HG02798 (cell line): ENCODE measurements around the gene CDNF.
"Not testable (repeated sequence)": the region's sequence is repeated elsewhere in the genome, so short reads cannot be mapped to it uniquely, and the experiment has no call there.

Experiments used
- ATAC-seq: cut with Tn5 transposase; IDR thresholded peaks from one replicate; pipeline ENCODE4 v1.9.1; 2021; ENCODE audit warnings: mild to moderate bottlenecking; ENCODE audit not compliant: unreplicated experiment, poor library complexity

The CDNF gene

DNA sequence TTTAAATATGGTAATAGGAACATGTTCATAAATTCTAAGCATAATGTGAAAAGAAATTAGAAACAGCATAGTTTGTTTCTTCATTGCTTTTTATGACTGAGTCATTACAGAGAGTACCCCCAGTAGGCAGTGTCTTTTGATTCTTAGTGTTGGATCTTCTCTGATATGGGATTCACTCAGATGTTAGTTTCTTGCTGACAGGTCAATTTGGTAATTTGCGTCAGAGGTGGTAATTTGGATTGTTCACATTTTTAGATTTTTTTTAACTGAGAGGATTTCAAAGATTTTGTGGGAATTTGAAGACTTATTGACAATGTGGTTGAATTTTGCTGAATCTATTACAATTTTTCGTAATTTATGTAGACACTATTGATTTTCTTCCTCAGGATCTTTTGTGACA lies 2.3 kb upstream of the CDNF start:
- ATAC-seq: no peak

DNA sequence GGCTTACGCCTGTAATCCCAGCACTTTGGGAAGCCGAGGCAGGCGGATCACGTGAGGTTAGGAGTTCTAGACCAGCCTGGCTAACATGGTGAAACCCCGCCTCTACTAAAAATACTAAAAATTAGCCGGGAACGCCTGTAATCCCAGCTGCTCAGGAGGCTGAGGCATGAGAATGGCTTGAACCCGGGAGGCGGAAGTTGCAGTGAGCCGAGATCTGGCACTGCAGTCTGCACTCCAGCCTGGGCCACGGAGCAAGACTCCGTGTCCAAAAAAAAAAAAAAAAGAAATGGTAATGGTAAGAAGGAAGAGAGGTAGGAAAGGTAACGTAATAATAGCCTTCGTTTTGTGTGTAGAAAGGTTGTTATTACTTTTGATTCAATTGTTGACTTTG lies 1.5 kb upstream of the CDNF start:
- no peak for ATAC-seq

DNA sequence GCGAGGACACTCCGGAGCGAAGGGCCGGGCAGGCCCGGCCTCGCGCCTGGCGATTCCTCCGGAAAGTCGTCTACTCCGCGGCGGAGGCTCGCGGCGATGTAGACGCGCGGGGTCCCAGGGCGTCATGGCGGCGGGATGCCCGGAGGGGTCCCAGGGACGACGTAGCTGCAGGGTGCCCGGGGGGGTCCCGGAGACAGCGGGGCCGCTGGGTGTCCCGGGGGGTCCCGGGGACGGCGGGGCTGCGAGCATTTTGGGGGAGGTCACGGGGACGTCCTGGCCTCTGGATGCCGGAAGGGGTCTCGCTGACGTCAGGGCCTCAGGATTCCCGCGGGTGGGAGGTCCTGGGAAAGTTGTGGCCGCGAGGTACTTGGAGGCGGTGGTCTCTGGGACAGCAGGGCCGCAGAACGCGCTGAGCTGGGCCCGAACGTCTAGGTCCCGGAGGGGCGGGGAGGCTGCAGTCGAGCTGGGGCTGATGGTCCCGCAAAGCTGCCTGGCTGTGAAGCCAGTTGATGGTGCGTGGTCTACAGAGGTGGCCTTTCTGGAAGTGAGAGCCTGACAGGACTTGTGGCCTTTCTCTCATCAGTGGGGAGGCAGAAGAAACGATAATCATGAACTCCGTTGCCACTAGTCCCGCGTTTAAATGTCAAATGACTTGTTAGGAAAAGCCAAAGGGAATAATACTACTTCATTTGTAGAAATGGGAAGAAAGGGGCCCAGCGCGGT lies 906 bp upstream of the CDNF start:
- ATAC-seq: no peak

DNA sequence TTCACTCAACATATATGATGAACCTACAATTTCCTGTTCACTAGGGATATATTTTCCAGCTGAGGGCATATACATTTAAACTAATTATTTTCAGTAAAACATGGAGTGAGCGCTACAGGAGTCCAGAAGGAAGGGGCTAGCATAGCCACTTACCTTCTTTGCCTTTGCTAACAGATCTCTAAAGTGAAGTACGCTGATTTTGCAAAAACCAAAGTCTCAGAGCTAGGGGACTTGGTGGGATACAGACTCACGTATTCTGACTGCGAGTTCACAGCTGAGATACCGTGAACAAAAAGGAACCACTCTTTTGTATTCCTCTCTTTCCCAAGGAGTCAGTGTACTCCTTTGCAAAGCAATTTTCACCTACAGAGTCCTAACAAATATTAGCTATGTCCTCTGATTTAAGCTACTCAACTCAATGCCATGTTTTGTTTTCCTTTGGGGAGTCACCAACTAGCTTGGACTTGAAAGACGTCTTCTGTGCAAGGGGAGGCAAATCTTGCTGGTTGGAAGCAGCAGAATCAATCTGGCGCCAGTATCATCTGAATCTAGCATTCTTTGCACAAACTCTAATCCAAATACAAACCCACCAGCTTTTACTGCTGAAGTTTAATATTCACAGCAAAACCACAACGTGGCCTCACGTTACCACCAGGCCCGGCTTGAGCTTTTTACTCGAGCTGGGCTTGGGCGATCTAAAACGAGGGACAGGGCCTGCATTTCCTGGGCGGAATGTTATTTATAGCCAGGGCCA lies 657 bp downstream of the CDNF start:
- ATAC-seq: no peak

DNA sequence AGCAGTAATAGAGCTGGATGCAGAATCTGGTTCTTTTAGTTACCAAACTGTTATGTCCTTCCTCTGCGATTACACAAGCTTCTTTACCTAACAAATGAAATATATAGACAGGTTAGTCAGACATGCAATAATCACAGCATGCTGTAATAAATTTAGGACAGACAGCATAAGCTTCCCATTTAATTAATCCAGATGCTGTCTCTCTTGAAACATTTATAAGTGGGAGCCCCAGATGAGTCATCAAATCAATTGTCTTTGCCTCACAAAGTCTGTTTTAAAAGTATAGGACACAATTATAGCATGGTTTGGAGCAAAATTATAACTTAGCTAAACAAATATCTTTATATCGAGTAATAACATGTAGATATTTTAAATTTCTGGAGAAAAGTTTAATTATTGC lies 1.6 kb downstream of the CDNF start:
- ATAC-seq: no peak

DNA sequence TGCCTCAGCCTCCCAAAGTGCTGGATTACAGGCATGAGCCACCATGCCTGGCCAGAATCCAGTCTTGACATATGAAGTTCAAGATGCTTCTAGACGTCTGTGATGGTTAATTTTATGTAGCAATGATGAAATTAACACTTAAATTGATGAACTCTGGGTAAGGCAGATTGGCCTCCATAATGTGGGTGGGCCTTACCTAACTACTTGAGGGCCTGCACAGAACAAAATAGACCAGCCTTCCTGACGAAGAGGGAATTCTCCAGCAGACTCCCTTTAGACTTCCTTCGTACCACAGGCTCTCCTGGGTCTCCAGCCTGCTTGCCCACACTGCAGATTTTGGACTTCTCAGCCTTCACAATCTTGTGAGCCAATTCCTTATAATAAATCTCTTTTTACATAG lies 4.7 kb downstream of the CDNF start:
- ATAC-seq: no peak

DNA sequence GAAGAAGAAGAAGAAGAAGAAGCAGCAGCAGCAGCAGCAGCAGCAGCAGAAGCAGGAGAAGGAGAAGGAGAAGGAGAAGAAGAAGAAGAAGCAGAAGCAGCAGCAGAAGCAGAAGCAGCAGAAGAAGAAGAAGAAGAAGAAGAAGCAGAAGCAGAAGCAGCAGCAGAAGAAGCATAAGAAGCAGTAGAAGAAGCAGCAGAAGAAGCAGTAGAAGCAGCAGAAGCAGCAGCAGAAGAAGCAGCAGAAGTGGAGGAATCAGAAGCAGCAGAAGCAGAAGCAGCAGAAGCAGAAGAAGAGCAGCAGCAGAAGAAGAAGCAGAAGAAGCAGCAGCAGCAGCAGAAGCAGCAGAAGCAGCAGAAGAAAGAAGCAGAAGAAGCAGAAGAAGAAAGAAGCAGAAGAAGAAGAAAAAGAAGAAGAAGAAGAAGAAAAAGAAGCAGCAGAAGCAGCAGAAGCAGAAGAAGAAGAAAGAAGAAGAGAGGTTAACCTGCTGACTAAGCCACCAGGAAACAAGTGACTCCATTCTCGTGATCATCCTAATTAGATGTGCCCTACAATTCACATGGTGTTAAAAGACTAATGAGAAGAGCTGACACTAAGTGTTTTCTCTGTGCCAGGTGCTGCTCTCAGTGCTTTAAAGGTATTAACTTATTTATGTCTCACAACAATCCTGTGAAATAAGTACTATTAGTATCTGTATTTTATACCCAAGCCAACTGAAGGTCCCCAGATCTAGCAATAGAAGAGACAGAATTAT lies 11.6 kb downstream of the CDNF start:
- no peak for ATAC-seq

DNA sequence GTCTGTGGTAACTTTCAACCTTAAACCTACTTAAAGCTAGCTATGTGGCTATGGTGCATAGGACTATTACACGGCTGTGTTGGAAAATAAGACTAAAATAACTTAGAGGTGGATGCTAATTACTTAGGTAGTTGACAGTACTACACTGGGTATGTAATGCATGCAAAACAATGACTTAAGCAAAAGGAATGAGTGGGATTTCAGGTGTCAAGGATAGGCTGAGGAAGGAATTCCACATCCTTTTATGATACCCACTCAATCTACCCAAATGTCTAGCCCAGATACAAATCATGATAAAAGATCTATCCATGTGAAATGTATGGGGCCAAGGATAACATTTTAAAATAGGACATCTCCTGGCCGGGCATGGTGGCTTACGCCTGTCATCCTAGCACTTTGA lies 13.9 kb downstream of the CDNF start:
- ATAC-seq: no peak

DNA sequence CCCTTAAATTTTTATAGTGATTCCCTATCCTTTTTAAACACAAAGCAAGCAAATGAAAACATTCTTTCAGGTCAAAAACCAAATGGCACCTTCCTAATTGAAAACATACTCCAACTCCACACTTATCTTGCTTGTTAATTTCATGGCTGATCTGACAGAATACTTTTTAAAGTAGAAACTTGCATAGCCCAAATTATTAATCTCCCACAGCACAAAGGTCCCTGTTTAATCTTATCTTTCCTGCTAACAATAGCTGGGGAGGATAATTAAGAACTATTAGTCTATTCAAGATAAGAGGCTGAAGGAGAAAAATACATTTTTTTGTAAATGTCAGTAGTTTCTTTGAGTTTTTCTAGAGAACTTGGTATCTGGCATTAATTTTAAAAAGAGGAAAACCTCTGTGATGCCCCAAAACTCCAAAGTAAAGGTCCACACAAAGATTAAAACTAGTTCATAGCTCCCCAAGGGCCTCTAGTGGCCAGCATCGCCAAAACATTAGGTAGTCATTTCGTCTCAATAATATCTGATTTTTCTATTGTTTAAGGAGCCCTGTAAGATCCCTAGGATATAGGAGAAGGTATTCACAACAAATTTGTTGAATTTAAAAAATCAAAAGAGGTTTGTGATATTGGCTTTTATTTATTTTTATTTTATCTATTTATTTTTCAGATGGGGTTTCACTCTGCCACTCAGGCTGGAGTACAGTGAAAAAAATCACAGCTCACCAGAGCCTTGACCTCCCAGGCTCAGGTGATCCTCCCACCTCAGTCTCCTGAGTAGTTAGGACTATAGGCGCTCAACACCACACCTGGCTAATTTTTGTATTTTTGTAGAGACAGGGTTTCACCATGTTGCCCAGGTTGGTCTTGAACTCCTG lies 14.7 kb downstream of the CDNF start:
- ATAC-seq: no peak

DNA sequence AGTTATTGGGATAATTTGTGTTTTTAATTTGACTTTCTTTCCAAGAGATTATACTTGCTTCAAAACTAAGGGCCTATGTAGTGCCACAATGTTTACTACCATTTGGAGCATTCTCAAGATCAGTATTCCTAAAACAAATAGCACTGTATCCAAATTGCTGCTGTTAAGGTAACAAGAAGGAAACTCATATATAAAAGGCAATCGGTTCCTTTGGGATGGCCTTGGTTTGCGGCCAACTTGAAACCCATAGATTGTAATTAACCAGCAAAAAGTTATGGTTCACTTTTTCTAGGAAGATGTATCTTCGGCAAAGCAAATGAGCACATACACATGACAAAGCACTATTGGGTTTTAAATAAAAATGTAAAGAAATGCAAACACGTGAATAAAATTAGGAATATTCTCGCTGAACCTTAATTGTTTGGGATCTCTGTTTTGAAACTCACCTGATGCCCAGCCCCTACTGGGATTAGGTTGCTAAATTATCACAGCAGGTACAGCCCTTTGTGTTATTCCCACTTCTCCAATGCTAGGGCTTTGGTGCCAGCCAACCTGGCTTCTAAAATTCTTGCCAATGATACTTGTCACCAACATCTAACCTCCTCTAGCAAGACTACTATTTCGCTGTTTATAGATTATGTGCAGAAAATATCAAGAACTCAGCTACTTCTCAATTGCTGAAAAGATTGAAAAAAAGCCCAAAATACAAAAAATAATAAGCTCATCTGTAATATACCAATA lies 16.0 kb downstream of the CDNF start:
- no peak for ATAC-seq

DNA sequence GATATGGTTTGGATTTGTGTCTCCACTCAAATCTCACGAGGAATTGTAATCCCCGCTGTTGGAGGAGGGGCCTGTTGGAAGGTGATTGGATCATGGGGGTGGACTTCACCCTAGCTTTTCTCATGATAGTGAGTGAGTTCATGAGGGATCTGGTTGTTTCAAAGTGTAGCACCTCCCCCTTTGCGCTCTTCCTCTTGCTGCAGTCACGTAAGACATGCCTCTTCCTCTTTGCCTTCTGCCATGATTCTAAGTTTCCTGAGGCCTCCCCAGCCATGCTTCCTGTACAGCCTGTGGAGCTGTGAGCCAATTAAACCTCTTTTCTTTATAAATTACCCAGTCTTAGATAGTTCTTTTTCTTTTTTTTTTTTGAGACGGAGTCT lies 17.1 kb downstream of the CDNF start:
- no peak for ATAC-seq

DNA sequence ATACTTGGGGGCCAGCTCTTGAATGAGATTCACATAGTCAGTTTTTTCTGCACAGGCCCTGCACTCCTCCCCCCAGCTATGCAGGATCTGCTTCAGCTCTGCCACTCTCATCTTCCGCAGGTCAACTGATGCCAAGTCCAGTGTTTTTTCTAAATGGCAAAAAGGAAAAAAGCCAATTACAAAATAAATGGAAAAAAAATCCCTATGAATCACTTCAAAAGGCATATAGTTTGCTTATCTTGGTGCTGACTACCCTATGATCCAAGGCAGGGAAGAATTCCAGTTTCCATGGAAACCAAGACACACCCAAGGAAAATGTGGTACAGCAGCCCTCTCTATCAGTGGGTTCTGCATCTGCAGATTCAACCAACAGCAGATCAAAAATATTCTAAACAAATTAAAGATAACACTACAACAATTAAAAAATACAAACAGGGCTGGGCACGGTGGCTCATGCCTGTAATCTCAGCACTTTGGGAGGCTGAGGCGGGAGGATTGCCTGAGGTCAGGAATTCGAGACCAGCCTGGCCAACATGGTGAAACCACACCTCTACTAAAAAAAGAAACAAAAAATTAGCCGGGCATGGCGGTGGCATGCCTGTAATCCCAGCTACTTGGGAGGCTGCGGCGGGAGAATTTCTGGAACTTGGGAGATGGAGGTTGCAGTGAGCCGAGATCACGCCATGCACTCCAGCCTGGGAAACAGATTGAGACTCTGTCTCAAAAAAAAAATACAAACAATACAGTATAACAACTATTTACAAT lies 17.6 kb downstream of the CDNF start:
- no peak for ATAC-seq

DNA sequence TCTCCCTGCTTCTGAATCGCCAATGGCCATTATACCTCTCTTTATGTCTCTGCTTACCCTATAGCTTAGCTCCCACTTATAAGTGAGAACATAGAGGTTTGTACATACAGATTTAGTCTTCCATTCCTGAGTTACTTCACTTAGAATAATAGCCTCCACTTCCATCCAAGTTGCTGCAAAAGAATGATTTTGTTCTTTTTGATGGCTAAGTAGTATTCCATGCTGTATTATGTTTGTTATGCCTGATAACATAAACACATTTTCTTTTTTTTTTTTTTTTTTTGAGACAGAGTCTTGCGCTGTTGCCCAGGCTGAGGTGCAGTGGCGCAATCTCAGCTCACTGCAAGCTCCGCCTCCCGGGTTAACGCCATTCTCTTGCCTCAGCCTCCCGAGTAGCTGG lies 21.1 kb downstream of the CDNF start:
- not testable (repeated sequence) for ATAC-seq

DNA sequence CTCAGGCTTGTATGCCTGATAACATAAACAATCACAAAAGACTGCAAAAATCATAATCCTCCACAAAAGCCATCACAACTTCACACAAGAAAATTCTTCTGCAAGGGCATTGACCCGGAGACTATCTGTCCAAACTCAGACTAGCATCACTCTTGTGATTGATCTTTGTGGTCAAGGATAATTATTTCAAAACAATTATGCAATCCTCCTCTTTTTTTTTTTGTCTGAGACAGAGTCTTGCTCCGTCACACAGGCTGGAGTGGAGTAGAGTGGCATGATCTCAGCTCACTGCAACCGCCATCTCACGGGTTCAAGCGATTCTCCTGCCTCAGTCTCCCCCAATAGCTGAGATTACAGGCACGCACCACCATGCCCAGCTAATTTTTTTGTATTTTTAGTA lies 22.2 kb downstream of the CDNF start:
- no peak for ATAC-seq

DNA sequence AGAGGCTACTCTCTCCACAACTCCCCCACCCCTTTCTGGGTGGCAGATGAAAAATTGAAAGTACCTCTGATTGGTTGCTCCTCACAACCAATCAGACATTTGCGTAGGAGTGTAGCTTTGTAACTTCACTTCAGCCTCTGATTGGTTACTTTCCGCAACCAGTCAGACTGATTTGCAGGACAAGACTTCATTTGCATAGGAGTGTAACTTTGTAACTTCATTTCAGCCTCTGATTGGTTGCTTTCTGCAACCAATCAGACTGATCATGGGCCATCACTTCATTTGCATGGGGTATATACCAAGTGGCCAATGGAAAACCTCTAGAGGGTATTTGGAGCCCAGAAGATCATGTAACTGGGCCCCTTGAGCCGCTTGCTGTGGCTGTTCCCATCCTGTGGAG lies 25.6 kb downstream of the CDNF start:
- ATAC-seq: no peak

DNA sequence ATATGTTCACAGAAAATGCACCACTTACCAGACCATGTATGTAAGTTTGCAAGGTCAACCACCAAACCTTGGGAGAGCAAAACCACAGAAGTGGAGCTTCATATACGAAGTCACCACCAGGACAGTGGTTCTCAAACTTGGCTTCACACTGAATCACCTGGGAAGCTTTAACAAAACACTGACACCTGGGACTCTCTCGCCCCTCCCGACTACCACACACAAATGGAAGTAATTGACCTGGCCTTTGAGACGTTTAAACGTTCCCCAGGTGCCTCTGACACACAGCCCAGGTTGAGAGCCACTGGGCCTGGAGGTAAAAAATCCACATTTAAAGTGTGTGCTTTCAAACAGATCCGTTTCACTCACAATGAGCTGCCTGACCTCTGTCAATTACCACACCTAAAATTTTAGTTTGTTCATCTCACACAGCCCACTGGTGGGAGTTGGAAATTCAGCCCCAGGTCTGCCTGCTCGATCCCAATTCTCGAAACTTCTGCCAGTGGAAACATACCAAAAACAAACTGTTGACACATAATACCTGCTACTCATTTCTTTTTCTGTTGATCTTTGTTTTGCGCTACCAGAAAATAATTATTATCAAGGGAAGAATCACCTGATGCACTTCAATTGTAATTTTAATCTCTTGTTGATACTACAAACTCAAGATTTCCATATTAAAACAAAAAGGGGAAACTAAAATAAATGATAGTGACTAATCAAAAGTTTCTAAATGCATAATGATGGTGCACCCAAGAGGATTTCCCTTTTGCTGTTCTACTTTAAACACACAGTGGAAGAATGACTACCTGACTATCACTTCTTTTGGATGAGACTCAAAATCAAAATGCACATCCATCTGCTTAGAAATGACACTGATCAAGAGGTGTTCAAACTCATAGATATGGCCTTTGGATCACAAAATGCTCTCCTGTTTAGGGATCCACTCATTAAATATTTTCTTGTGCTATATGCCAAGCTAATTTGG lies 26.6 kb downstream of the CDNF start:
- no peak for ATAC-seq

DNA sequence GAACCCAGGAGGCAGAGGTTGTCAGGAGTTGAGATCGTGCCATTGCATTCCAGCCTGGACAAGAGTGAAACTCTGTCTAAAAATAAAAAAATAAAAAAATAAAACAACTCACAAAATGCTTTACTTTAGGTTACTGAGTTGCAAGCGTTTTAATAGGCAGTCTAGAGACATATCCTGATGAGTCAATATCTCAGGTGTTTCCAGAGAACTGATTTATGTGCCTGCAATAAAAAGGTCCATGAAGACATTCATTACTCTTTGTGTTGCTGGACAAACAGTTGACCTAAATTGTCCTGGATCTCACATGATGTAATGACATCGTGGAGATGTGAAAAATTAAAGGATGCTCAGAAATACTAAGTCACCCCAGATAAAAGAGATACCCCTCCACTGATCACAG lies 31.5 kb downstream of the CDNF start:
- ATAC-seq: no peak

DNA sequence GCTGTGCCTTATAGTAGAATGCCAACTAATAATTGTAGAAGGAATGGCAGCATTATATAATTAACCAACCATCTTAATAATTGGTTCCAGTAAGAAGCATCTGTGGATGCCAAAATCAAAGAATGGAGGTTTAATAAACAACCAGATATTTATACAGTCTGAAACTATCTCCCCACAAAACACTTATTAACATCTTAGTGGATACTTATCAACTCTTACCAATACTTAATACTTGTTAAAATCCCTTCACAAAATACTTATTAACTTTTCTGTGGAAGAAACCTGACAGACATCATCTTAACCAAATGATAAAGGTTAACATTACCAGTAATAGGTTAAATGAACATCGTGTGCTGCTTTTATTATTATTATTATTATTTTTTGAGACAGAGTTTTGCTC lies 34.0 kb downstream of the CDNF start:
- ATAC-seq: no peak
